T-helper 2 cell treated with Interferon-gamma antibody and Interleukin-4, amounts not matched to agents 5 μg/mL and 100 μg/mL, for 36 hours (primary cell): ENCODE measurements around the gene MRPS15.
"Not testable (repeated sequence)": the region's sequence is repeated elsewhere in the genome, so short reads cannot be mapped to it uniquely, and the experiment has no call there.

ENCODE experiments used
- DNase-seq: peaks from one replicate; pipeline ENCODE4 v3.0.0; 2021; ENCODE audit warnings: low spot score
- H3K27ac Mint-ChIP-seq: one replicate; pipeline ENCODE4 v1.8.0; 2021; ENCODE audit warnings: mild to moderate bottlenecking, mixed read lengths
- H3K27me3 Mint-ChIP-seq: one replicate; pipeline ENCODE4 v1.8.0; 2021; ENCODE audit warnings: low read depth, mixed read lengths
- H3K36me3 Mint-ChIP-seq: one replicate; pipeline ENCODE4 v1.8.0; 2021; ENCODE audit warnings: low read depth, mixed read lengths
- H3K4me1 Mint-ChIP-seq: one replicate; pipeline ENCODE4 v1.8.0; 2021; ENCODE audit warnings: low read depth, mixed read lengths
- H3K4me3 Mint-ChIP-seq: one replicate; pipeline ENCODE4 v1.8.0; 2022; ENCODE audit warnings: mild to moderate bottlenecking, moderate library complexity, mixed read lengths
- H3K9me3 Mint-ChIP-seq: one replicate; pipeline ENCODE4 v1.8.0; 2021; ENCODE audit warnings: mixed read lengths

Gene MRPS15

GRCh38 chr1:36492491-36492890 lies 28.3 kb upstream of the MRPS15 start:
- Mint-ChIP-seq H3K36me3 (no peaks in the 10 kb centered on the region), H3K4me1 (peaks cover 1% of the 10 kb centered on the region), H3K27me3 (peaks cover 16% of the 10 kb centered on the region), H3K27ac (no peak overlapping the region), H3K9me3 (no peaks in the 10 kb centered on the region), H3K4me3 (no peak overlapping the region)
- DNase-seq: no peak

DNA sequence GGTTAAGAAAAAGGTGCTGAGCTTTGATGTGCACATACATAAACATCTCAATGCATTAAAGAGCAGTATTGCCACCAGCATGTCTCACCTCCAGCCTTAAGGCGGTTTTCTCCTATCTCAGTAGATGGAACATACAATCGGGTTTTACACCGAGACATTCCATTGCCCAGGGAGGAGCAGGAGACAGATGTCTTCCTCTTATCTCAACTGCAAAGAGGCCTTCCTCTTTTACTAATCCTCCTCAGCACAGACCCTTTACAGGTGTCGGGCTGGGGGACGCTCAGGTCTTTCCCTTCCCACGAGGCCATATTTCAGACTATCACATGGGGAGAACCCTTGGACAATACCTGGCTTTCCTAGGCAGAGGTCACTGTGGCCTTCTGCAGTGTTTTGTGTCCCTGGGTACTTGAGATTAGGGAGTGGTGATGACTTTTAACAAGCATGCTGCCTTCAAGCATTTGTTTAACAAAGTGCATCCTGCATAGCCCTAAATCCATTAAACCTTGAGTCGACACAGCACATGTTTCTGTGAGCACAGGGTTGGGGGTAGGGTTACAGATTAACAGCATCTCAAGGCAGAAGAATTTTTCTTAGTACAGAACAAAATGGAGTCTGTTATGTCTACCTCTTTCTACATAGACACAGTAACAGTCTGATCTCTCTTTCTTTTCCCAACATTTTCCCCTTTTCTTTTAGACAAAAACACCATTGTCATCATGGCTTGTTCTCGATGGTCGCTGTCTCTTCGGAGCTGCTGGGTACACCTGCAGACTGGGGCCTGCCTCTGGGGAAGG lies 25.3 kb upstream of the MRPS15 start:
- not testable (repeated sequence) for DNase-seq, H3K36me3 Mint-ChIP-seq, H3K4me1 Mint-ChIP-seq, H3K9me3 Mint-ChIP-seq, H3K27ac Mint-ChIP-seq, H3K4me3 Mint-ChIP-seq
- peaks cover 18% of the 10 kb centered on the region for H3K27me3 Mint-ChIP-seq

DNA sequence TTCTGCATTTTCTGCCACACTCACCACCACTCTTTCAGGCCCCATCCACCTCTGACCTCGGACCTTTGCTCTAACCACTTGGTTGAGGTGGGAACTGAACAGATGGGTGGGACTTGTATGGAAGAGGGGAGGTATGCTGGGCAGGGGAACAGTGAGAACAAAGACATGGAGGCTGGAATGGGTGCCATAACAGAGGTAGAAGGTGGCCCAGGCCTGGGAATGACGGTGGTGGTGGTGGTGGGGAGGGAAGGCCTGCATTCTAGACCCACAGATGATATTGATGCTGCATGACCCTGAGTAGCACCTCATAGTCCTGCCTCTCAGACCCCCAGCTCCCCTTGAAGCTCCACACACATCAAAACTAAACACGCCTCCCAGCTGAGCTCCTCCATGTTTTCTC lies 23.7 kb upstream of the MRPS15 start:
- Mint-ChIP-seq H3K27ac (no peak overlapping the region), H3K36me3 (no peaks in the 10 kb centered on the region), H3K4me1 (peaks cover 1% of the 10 kb centered on the region), H3K27me3 (peaks cover 18% of the 10 kb centered on the region), H3K9me3 (no peaks in the 10 kb centered on the region), H3K4me3 (no peak overlapping the region)
- no peak for DNase-seq

- H3K27ac Mint-ChIP-seq, H3K4me3 Mint-ChIP-seq, DNase-seq, H3K4me1 Mint-ChIP-seq, H3K36me3 Mint-ChIP-seq, H3K9me3 Mint-ChIP-seq: not testable (repeated sequence)
- peaks cover 18% of the 10 kb centered on the region for H3K27me3 Mint-ChIP-seq
Observed at GRCh38 chr1:36487336-36487725, 23.1 kb upstream of the MRPS15 start.

DNA sequence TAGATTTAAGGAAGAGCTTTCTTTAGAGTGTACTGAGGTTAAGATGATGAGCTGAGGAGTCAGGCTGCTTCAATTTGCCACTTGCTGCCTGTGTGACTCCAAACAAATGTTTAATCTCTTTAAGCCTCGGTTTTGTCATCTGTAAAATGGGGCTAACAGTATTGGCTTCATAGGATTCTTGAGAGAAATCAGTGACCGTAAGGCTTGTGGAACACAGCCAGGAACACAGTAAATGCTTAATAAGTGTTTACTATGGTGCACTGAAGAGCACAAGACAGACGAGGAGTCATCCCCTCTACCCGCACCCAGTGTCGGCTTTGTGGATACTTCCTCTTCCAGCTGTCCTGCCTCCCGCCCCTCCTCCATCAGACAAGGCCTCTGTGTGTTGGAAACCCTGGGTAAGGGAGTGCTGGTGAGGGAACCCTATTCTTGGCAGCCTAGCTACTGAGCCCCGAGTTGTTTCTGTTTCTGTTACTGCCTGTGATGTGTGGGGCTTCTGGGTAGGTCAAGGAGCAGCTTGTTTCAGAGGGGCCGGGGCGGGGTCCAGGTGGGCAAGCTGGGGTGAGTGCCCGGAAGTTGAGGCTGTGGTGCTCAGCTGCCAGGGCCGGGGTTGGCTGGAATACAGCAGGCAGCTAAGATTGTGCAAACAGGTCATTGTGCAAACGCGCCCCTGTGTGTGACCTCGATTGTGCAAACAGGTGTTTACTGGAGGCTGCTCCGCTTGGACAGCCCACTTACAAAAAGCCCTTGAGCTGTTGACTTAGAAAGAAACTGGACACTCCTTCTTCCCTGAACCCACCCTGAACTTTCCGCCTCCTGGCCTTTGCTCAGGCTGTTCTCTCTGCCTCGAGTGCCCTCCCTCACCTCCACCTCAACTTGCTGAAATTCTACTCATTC lies 22.5 kb upstream of the MRPS15 start:
- no peaks in the 10 kb centered on the region for H3K36me3 Mint-ChIP-seq
- no peaks in the 10 kb centered on the region for H3K9me3 Mint-ChIP-seq
- peaks cover 14% of the 10 kb centered on the region for H3K27me3 Mint-ChIP-seq
- H3K4me1 Mint-ChIP-seq: peaks cover 8% of the 10 kb centered on the region
- DNase-seq: no peak
- H3K4me3 Mint-ChIP-seq: no peak overlapping the region
- no peak overlapping the region for H3K27ac Mint-ChIP-seq

- Mint-ChIP-seq H3K9me3 (no peaks in the 10 kb centered on the region), H3K27me3 (peaks cover 13% of the 10 kb centered on the region), H3K4me3 (no peak overlapping the region), H3K36me3 (no peaks in the 10 kb centered on the region), H3K4me1 (peaks cover 9% of the 10 kb centered on the region), H3K27ac (no peak overlapping the region)
- DNase-seq: no peak
Observed at GRCh38 chr1:36486093-36486438, 21.9 kb upstream of the MRPS15 start.

DNA sequence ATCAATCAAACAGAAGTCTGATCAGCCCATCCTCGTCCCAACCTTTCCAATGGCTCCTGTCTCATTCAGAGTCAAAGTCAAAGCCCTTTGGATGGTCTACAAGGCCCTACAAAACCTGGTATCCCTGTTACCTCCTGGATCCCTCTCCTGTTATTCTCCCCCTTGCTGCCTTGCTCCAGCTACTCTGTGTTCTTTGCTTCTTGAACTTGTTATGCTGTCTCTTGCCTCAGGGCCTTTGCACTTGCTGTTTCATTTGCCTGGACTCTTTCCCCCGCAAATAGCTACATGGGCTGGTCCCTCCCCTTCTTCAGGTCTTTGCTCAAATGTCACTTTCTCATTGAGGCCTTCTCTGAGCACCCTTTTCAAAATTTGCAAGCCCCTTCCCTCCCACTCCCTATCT lies 19.9 kb upstream of the MRPS15 start:
- Mint-ChIP-seq H3K27ac (no peak overlapping the region), H3K27me3 (peaks cover 9% of the 10 kb centered on the region), H3K36me3 (no peaks in the 10 kb centered on the region), H3K4me3 (no peak overlapping the region), H3K9me3 (no peaks in the 10 kb centered on the region), H3K4me1 (peaks cover 14% of the 10 kb centered on the region)
- no peak for DNase-seq

DNA sequence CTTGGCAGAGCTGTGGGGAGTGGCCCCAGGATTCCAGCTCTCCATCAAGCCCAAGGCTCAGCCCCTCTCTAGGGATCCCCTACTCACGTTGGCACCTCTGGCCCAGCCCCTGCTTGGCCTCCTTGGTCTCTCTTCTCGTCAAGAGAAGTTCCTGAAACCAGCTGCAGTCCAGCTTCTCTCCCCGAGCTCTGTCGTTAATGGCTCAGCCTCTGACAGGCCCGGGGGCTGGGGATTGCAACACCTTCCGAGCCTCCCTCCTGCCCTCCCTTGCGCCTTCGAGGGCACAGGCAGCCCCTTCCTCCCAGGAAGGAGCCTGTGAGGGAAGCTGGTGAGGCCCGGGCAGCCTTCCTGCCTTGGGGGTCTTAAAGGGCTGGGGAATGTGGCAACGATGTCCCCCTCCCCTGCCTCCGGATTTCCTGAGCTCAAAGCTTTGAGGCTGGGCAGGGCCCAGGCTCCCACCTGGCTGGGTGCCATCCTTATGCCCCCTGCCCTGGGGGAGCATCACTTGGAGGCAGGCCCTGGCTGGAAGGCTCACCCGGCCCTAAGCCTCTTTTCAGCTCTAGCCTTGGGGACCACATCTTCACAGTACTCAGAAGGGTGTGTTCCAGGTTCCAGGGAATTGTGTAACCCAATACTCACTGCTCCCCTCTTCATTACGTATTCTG lies 18.7 kb upstream of the MRPS15 start, which contains the start of gene CSF3R:
TSS of gene CSF3R (minus strand) at position 190 of the 665 bp plus-strand sequence. CDS start 3,417 bp downstream, outside the sequence.
- Mint-ChIP-seq H3K27ac (peak within 1 kb of the TSS; percentile 69), H3K4me1 (peaks cover 14% of the 10 kb centered on the region), H3K9me3 (no peaks in the 10 kb centered on the region), H3K4me3 (peak within 1 kb of the TSS; percentile 70), H3K36me3 (no peaks in the 10 kb centered on the region), H3K27me3 (peaks cover 6% of the 10 kb centered on the region)
- no peak for DNase-seq

DNA sequence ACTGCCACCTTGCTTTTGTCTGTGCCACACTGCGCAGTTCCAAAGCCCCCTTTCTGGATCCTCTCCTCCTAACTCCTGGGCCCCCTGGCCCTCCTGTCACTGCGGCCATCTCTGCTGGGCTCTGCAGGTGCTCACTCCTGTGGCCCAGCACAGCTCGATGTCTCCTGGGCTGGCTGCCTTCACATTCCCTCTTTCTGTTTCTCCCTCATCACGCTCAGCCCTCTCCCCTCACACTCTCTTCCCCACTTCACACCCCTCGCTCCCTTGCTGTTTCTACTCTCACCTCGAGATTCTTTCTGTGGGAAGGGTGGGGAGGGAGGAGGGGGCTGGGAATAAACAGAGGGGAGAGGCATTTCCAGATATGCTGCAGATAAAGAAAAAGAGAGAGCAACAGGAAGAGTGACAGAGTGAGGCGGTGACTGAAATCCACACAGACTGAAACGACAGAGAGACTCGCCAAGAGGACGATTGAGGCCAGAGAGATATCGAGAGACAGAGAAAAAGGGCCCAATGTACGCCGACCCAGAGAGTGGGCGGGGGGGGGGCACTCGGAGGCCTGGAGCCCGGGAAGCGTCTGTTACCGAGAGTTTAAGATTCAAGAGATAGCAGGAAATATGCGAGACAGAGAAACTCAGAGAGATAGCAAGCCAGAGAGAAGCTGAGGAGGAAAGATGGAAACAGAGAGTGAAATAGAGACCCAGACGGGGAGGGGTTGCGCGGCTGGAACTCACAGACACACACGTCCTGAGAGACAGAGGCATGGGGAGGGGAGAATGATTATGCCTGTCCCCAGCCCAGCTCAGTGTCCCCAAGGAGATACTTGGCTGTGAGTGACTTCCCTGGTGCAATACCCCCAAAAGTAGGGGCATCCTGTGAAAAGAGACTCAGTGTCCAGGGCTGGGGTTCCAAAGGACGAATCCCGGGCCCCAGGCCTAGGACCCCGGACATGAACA lies 17.9 kb upstream of the MRPS15 start:
- no peaks in the 10 kb centered on the region for H3K9me3 Mint-ChIP-seq
- H3K36me3 Mint-ChIP-seq: no peaks in the 10 kb centered on the region
- DNase-seq: no peak
- peak overlapping the region; percentile 69 for H3K27ac Mint-ChIP-seq
- H3K27me3 Mint-ChIP-seq: peaks cover 6% of the 10 kb centered on the region
- H3K4me3 Mint-ChIP-seq: peak overlapping the region; percentile 70
- H3K4me1 Mint-ChIP-seq: peaks cover 14% of the 10 kb centered on the region

DNA sequence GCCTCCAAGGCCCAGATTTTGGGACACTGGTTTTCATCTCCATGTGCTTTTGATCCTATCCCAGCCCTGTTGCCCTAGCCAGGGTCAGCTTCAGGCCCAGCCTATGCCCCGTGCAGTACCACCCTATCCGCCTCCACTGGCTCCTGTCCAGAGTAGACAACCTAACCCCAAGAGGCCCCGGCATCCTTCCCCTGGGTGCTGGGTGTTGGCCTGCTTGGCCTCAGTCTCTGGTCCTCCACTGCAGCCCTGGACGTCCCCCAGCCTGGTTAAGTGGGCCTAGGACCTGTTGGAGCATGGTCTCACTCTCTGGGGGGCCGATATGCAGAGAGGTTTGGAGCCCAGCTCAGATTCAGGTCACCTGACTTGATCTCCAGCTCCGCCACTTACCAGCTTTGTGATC lies 16.9 kb upstream of the MRPS15 start:
- Mint-ChIP-seq H3K27ac (no peak overlapping the region), H3K4me1 (peaks cover 14% of the 10 kb centered on the region), H3K9me3 (no peaks in the 10 kb centered on the region), H3K27me3 (peaks cover 6% of the 10 kb centered on the region), H3K4me3 (no peak overlapping the region), H3K36me3 (no peaks in the 10 kb centered on the region)
- no peak for DNase-seq

- H3K9me3 Mint-ChIP-seq: no peaks in the 10 kb centered on the region
- peaks cover 14% of the 10 kb centered on the region for H3K4me1 Mint-ChIP-seq
Observed at GRCh38 chr1:36480161-36480560, 16.0 kb upstream of the MRPS15 start.

DNA sequence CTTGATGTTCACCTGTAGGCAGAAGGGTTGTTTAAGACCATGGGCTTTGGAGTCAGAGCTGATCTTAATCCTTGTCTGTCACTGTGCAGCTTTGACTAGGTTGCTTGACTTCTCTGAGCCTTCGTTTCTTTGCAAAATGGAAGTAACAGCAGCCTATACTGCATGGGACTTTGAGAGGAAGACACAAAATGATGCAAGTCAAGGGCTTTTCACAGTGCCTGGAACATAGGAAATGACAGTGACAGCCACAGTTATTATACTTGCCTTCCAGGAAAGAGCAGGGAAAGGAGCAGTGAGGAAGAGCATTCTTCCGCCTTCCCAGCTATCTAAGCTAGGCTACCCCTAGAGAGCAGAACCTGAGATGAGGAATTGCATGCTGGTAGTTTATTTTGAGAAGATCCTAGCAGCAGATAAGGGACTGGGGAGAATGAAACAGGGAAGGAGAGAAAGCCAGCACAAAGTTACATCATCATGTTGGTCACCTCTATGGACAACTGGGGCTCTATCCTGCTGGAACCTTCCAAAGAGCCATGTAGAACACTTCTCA lies 15.4 kb upstream of the MRPS15 start:
- no peaks in the 10 kb centered on the region for H3K27me3 Mint-ChIP-seq
- no peaks in the 10 kb centered on the region for H3K36me3 Mint-ChIP-seq
- DNase-seq: no peak
- peaks cover 16% of the 10 kb centered on the region for H3K4me1 Mint-ChIP-seq
- H3K4me3 Mint-ChIP-seq: no peak overlapping the region
- H3K9me3 Mint-ChIP-seq: no peaks in the 10 kb centered on the region
- H3K27ac Mint-ChIP-seq: no peak overlapping the region

More at GRCh38 chr1:36480161-36480560, 16.0 kb upstream of the MRPS15 start:
- no peak for DNase-seq
- no peaks in the 10 kb centered on the region for H3K36me3 Mint-ChIP-seq
- no peaks in the 10 kb centered on the region for H3K27me3 Mint-ChIP-seq
- H3K27ac Mint-ChIP-seq: no peak overlapping the region
- no peak overlapping the region for H3K4me3 Mint-ChIP-seq

DNA sequence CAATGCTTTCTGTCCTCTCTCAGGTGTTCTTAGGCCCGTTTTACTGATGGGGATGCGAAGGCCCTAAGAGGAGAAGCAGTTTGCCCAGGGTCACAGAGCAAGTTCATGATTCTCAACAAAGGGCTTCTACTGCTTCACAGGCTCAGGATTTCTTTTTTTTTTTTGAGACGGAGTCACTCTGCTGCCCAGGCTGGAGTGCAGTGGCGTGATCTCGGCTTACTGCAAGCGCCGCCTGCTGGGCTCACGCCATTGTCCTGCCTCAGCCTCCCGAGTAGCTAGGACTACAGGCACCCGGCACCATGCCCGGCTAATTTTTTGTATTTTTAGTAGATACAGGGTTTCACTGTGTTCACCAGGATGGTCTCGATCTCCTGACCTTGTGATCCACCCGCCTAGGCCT lies 13.4 kb upstream of the MRPS15 start:
- not testable (repeated sequence) for H3K27me3 Mint-ChIP-seq, H3K36me3 Mint-ChIP-seq, H3K27ac Mint-ChIP-seq, DNase-seq, H3K4me3 Mint-ChIP-seq, H3K9me3 Mint-ChIP-seq
- H3K4me1 Mint-ChIP-seq: peaks cover 29% of the 10 kb centered on the region
